ENCODE measurements around the gene LRRC53.

The LRRC53 gene

DNA sequence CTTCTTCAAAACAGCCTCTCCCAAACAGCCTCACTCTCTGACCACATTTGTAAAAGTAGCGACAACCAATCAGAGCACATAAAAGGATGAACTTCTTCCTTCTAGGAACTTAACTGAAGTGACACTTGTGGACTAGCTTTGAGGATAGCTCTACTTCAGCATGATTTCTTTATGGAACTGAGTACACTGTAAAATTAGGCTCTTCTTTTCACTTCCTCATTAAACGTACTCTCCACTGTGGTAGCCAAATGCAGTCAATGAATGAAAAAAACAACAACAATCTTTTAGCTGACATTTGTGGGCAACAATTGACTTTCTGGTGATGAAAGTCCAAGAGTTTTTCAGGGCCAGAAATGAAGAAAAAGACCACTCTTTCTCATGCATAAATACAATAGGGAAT is 9.6 kb downstream of the LRRC53 start:
- in situ Hi-C loops (cut with MboI; ENCODE audit: low pct_unique_long_range_greater_than_20kb, low sequenced_read_pairs) = no loop called here
- DNase-seq = no peak

DNA sequence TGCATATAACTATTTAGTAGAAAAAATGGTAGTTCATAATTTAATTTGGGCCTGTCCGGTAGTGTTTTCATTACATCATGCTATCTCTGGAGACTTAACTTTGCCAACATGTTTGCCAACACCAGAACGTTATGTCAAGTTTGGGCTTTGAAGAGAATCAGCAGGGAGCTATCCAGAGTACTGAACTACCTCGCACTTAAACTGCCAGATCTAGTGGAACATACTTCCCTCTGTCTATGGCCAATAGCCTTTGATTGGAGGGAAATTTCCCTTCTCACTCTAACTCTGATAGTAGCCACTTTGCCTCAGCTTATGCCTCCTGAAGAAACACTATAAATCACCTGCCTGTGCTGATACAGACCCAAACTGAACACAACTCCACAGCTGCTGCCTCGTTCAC is 10.0 kb downstream of the LRRC53 start:
- peak; percentile 39 for DNase-seq
- in situ Hi-C loops (cut with MboI; ENCODE audit: low pct_unique_long_range_greater_than_20kb, low sequenced_read_pairs) = no loop called here

DNA sequence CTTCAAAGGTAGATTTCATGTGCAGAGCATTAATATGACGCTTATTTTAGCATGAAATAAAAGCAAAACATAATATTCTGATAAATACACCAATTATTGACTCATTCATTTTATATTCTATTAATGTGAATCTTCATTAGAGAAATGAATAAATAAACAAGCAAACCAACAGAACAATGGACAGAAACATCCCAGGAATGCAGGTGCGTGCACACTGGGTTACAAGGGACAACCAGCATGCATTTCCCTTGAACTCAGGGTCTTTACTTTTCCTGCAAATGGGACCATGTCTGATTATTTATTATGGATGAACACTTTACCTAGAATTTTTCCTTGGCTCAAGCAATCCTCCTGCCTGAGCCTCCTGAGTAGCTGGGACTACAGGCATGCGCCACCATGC is 13.5 kb downstream of the LRRC53 start:
- in situ Hi-C loops (cut with MboI; ENCODE audit: low pct_unique_long_range_greater_than_20kb, low sequenced_read_pairs) = no loop called here
- DNase-seq = no peak

DNA sequence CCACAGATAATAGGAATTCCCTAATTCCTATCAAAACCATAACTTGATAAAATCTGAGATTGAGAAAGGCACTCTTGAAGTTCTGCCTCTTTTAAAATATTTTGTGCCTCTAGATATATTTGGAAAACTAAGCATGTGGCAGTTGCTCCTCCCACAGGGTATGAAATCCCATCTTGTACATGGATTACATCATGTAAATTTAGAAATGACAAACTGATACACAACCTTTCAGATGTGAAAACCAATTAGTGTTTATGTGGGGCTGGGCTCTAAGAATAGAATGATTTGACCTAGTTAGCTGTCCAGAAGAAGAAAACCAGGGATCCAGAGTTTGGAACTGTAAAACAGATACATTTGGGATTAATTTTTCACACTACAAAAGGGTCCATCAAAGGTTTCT is 15.7 kb downstream of the LRRC53 start:
- in situ Hi-C loops (cut with MboI; ENCODE audit: low pct_unique_long_range_greater_than_20kb, low sequenced_read_pairs) = no loop called here
- DNase-seq = no peak

DNA sequence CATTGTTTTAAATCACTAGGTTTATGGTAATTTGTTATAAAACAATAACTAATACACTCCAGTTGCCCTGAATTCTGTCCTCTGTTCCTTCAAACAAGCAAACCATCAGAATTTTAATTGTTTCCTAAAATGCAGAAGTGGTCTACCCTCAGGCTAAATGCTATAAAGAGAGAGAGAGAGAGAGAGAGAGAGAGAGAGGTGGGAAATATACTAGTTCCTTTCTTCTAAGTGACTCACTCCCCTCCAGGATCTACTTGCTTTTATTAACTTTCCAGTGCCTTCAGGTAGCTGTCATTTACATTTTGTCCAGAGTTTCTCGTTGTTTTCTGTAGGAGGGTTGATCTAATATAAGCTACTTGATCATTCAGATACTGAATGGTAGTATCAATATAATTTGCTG is 26.4 kb downstream of the LRRC53 start:
- in situ Hi-C loops (cut with MboI; ENCODE audit: low pct_unique_long_range_greater_than_20kb, low sequenced_read_pairs) = no loop called here

DNA sequence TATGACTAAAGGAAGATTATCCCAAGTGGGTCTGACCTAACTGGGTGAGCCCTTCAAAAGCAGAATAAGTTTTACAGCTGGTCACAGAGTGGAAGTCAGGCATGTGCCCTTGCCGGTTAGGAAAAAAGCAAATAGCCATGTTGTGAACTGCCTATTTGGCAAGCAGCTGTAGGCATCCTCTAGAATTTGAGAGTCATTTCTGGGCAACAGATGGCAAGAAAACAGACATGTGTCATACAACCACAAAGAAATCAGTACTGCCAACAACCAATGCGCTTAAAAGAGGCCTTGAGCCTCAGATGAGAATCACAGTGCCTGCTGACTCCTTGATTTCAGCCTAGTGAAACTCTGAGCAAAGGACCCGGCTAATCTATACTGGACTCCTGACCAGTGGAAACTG is 26.8 kb downstream of the LRRC53 start:
- in situ Hi-C loops (cut with MboI; ENCODE audit: low pct_unique_long_range_greater_than_20kb, low sequenced_read_pairs) = no loop called here
- no peak for DNase-seq

More for the DNA sequence above, 26.4 kb downstream of the LRRC53 start:
- DNase-seq = peak; percentile 23

DNA sequence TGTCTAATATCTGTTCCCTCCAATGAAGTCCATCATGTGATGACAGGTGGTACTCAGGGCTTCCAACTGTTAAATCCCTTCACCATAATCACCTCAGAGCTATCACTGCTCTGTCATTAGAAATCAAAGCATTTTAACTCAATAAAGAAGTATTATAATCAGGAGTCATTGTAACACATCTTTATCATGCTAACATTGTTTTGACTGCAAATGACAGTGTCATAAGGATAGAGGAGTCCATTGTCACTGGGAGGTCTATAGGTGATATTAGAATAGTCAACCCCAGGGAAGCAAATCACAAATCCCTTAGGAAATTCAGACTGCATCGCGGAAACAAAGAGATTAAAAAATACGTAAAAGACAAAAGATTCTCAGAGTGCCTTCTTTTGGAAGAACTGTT is 30.8 kb downstream of the LRRC53 start:
- in situ Hi-C loops (cut with MboI; ENCODE audit: low pct_unique_long_range_greater_than_20kb, low sequenced_read_pairs) = no loop called here
- DNase-seq = no peak

DNA sequence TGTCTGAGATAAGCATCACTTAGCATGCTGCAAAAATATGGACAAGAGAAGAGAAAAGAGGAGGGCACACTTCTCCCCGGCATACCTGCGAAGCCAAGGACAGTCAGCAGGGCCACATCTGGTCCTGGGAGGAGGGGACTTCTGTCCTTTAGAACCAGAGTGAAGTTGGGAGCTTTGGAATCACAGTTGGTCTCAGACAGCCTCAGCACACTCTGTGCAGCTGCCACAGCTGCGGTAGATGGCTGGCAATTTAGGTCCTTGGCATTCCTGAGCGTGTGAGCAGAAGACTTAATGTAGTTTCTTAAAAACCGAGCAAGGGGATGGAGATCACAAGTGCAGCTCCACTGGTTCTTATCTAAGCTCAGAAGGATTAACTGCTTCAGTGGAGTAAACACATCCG is 32.3 kb downstream of the LRRC53 start:
- DNase-seq = no peak
- in situ Hi-C loops (cut with MboI; ENCODE audit: low pct_unique_long_range_greater_than_20kb, low sequenced_read_pairs) = no loop called here

DNA sequence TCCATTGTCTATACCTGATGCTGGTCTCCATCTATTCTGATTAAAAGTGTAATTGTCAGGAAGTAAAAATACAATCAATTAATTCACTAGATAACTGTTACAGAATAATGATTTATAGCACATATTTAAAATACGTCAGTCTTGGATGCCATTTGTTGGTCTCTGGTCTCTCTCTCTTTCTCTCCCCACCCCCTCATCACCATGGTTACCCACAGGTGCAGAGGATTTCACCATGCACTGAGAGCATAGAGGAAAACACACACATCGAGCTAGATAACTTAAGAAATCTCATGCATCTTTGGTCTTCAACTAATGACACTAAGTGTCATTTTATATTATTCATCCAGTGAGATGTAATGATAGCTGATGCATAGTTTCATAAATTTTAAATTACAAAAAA is 33.4 kb downstream of the LRRC53 start:
- DNase-seq = no peak
- in situ Hi-C loops (cut with MboI; ENCODE audit: low pct_unique_long_range_greater_than_20kb, low sequenced_read_pairs) = no loop called here

DNA sequence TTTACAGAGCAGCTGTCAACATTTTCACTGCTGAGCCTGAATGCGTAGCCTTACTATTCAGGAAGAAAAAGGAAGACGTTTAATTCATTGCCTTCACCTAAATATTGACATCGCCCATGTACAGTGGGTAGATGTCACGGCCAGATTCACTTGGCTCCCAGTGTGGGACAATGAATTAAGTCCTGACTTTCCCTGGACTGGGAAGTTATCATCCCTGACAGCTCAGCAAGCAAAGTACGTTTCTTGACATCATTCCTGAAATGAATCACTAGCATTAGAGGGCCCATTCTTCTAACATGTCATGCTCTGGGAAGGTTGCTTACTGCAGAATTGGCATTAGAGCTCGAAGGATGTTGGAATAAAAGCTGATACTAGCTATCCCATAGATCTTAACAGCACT is 37.8 kb downstream of the LRRC53 start:
- in situ Hi-C loops (cut with MboI; ENCODE audit: low pct_unique_long_range_greater_than_20kb, low sequenced_read_pairs) = no loop called here
- DNase-seq = no peak

DNA sequence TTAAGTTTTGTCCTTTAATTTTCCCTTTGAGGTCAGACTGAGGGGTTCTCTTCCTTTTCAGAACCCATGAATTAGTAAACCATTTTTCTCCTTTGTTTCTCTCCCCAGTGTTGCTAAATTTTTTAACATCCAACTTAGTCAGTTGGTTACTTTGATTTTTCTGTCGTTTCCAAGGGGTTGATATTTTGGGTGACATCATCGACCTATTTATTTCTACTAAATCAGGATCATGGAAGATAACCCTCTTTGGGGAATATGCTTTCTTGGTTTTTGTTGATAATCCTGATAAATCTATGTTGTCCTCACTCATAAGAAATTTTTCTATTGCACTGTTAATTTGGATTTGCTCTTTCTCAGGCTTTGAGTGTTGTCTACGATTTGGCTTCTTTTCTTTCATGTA is 40.9 kb downstream of the LRRC53 start:
- DNase-seq = no peak
- in situ Hi-C loops (cut with MboI; ENCODE audit: low pct_unique_long_range_greater_than_20kb, low sequenced_read_pairs) = no loop called here

DNA sequence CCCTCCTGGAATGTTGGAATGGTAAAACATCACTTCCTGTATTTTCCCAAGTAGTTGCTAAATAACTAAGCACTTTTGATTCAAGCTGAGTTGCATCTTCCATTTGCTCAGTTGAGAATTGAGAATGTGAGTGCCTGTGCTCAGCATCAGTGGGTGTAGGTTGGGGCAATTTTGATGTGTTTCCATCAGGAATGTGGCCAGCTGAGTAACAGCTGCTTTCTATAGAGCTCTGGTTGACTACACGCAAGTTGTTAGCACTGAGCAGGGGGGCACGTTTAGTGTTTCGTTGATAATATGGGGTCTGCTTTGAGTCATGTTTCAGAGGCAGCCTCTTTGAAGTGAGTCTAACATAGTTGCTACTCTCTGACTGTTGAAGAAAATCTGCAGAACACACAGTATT is 41.5 kb downstream of the LRRC53 start:
- in situ Hi-C loops (cut with MboI; ENCODE audit: low pct_unique_long_range_greater_than_20kb, low sequenced_read_pairs) = no loop called here

DNA sequence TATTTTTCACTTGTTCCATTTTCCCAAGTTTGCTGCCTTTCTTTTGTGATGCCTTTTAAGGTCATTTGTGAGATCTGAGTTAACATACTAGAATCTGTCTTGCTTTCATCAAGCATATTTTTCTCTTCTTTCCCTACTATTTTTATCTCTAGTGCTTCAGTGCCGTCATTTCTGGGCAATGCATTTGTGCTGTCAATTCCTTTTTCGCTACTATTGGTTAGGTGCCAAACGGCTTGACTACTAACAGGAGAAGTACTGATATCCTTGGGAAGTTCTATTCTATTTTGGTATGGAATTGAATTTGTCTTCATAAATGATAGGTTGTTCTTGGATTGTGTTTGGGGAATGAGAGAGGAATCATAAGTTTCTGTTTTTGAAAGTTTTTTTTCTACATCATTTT is 42.2 kb downstream of the LRRC53 start:
- no peak for DNase-seq
- in situ Hi-C loops (cut with MboI; ENCODE audit: low pct_unique_long_range_greater_than_20kb, low sequenced_read_pairs) = no loop called here

More for the DNA sequence above, 41.5 kb downstream of the LRRC53 start:
- no peak for DNase-seq

DNA sequence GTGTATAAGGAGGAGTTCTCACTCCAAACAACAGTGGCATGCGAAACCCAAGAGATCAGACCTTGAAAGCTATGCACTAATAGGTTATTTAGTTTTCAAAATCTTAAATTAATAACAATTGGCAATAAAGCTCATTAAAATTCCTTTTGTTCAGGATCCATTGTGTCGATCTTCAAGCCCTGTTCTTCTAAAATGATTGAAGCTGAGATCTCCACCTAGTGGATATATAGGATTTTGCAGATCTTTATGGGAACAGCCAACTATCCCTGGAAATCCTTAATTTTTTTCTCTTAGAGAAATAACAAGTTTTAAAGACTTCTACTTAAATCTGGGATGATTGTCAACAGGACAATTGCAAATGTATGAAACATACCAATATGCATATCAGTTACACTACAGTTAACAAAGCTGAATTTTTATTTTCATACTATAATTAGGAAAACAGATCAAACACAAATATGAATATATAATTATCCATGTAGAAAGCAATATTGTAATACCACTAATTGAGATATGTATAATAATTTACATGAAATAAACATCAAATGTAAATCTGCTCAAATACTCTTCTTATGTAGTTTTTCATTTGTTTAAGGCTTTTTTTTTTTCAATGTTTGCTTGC is 43.3 kb downstream of the LRRC53 start:
- in situ Hi-C loops (cut with MboI; ENCODE audit: low pct_unique_long_range_greater_than_20kb, low sequenced_read_pairs) = no loop called here
- peak; percentile 49 for DNase-seq

DNA sequence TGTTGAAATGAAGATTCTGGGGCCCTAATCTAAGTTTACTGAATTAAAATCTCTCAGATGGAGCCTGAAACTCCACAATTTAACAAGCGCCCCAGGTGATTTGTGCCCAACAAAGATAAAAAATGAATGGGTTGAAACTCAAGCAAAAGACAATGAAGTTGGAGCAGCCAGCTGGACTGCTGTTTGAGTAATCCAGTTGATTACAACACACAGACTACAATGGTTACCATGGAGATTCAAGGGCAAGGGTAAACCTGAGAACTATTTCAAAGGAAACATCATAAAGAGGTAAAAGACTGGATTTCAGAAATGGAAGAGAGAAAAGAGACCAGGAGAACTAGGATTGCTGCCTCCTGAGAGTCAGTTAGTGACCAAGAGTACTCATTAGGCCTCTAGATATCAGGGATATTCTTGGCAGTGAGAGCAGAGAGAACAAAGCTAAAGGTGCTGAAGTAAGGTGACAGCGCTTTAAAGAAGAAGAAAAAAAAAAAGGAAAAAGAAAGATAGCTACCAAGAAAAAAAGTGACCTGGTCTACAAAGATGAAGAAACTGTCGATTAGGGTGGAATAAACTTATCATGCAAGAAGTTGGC is 44.5 kb downstream of the LRRC53 start:
- in situ Hi-C loops (cut with MboI; ENCODE audit: low pct_unique_long_range_greater_than_20kb, low sequenced_read_pairs) = no loop called here
- no peak for DNase-seq

DNA sequence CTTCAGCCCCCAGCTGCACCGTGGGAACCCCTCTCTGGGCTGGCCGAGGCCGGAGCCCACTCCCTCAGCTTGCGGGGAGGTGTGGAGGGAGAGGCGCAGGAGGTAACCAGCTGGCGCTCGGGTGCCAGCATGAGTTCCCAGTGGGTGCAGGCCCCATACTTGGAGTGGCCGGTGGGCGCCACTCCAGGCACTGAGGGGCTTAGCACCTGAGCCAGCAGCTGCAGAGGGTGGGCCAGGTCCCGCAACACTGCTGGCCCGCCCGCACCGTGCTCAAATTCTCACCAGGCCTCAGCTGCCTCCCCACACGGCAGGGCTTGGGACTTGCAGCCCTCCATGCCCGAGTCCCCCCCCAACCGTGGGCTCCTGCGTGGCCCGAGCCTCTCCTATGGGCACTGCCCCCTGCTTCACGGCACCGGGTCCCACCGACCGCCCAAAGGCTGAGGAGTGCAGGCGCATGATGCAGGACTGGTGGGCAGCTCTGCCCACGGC is 47.2 kb downstream of the LRRC53 start:
- in situ Hi-C loops (cut with MboI; ENCODE audit: low pct_unique_long_range_greater_than_20kb, low sequenced_read_pairs) = no loop called here

DNA sequence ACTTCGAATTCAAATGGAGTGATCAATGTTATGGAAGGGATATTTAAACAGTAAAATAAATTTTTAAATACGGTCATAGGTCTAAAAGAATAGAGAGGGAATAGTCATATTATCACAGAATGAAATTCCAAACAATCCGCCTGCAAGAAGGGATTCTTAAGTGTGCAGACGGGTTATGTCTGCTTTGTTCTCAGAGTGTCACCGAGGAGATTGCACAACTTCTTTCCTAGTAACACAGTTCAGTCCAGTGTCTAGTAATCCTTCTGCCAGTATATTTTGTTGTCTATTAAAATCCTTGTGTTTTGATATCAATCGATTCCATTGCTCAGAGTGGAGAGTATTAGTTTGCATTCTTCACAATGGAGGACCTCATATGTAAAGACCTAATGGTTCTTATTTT is 48.4 kb downstream of the LRRC53 start:
- in situ Hi-C loops (cut with MboI; ENCODE audit: low pct_unique_long_range_greater_than_20kb, low sequenced_read_pairs) = no loop called here
- no peak for DNase-seq

More for the DNA sequence above, 47.2 kb downstream of the LRRC53 start:
- no peak for DNase-seq

DNA sequence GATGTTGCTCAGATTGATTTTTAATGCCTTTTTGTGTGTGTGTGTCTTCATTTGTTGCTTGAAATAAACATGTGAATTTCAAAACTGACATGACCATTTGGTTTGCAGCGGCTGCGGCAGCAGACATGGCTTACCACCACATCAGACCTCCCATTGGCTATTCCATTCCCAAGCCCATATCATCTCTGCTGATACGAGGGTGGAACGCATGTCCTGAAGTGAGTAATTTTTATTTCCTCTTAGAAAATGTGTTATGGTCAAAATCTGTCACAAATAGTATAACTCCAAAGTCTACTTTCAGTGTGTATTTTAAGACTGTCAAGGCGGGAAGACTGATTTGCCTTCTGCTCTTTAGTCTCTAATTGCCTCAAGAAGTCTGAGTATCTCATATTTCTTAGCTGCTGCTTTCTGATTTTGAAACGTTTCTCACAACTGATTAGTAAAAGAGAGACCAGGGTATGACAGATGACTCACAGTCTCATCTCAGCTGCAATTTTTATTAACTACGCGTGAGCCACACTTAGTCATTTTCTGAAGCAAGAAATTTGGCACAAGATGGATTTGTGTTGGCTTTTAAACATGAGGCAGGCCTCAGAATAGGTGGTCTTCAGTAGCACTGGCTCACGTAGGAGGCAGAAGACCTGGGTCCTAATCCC is 49.0 kb downstream of the LRRC53 start:
- in situ Hi-C loops (cut with MboI; ENCODE audit: low pct_unique_long_range_greater_than_20kb, low sequenced_read_pairs) = no loop called here
- DNase-seq = no peak

DNA sequence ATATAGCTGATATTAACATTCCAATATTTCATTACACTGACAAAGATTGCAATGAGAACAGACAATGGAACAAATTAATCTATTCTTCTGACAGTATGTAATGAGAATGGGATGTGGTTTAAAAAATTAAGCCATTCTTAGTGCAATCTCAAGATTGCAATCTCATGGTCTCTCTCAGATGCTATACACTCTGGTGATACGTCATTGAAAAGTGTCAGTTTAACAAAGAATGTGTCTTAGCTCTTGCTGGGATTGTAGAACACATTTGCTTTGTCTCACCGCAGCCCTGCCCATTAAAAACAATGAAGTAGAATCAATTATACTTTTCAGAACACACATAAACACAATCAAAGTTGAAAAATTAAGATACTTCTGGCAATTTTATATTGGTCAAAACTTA is 55.2 kb downstream of the LRRC53 start:
- in situ Hi-C loops (cut with MboI; ENCODE audit: low pct_unique_long_range_greater_than_20kb, low sequenced_read_pairs) = no loop called here
- DNase-seq = no peak

DNA sequence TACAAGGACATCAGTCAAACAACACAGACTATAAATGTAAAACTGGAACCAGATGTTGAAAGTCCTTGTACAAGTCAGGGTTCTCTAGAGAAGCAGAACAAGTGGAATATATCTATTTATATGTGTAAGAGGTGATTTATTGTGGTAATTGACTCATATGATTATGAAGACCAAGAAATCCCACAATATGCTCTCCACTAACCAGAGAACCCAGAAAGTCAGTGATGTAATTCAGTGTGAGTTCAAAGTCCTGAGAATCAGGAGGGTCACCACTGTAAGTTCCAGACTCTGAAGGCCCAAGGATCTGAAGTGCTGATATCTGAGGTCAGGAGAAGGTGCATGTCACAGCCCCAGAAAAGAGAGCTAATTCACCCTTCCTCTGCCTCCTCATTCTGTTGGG is 57.0 kb downstream of the LRRC53 start:
- in situ Hi-C loops (cut with MboI; ENCODE audit: low pct_unique_long_range_greater_than_20kb, low sequenced_read_pairs) = no loop called here
- no peak for DNase-seq

DNA sequence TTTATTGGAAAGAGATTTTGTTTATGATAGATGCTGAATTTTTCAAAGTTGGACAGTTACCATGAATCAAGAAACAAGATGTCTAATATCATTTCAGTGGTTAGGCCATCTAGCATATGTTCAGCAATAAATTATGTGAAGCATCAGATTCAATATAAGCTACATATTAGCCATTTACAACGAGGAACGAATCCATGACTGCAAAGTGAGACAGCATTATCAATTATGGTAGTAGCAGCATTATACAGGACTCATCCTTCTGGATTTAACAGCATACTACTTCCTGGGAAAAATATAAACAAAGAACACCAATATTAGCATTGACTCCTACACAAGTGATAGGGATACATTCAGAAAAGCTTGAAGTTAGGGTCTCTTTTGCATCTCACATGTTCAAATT is 59.1 kb downstream of the LRRC53 start:
- DNase-seq = no peak
- in situ Hi-C loops (cut with MboI; ENCODE audit: low pct_unique_long_range_greater_than_20kb, low sequenced_read_pairs) = no loop called here
